DND-41 (cell line): Measurements from ENCODE around the gene IQCC.

Source experiments
- ATAC-seq: fragments of 200-7000 bp; cut with Tn5 transposase; 3 replicates; pipeline ENCODE4 v1.9.1; 2021; ENCODE audit warnings: low read depth; ENCODE audit not compliant: insufficient read depth
- DNase-seq: peaks from one replicate; pipeline ENCODE4 v3.0.0-alpha.2; 2020
- H2AFZ ChIP-seq: 2 replicates; pipeline ENCODE4 v1.6.0; 2012; ENCODE audit warnings: low read depth, low read length
- H3K27ac ChIP-seq: 2 replicates; pipeline ENCODE4 v1.5.1; 2012; ENCODE audit warnings: low read length, inconsistent platforms
- H3K27me3 ChIP-seq: fragments of 200-600 bp; sonication (generic); 2 replicates; pipeline ENCODE4 v1.6.0; 2012; ENCODE audit warnings: low read length, mild to moderate bottlenecking, inconsistent platforms; ENCODE audit not compliant: insufficient read depth, poor library complexity
- H3K36me3 ChIP-seq: 2 replicates; pipeline ENCODE4 v1.5.1; 2012; ENCODE audit warnings: low read length, inconsistent platforms; ENCODE audit not compliant: insufficient read depth
- H3K4me1 ChIP-seq: 2 replicates; pipeline ENCODE4 v1.5.1; 2012; ENCODE audit warnings: mild to moderate bottlenecking, low read length; ENCODE audit not compliant: insufficient read depth
- H3K4me2 ChIP-seq: 2 replicates; pipeline ENCODE4 v1.6.0; 2012; ENCODE audit warnings: mild to moderate bottlenecking, moderate library complexity, low read length, inconsistent platforms; ENCODE audit not compliant: insufficient read depth
- H3K4me3 ChIP-seq, 2 experiments: fragments of 200-600 bp in 1 of 2; shearing (Covaris generic) in 1 of 2; 2 replicates each; pipeline ENCODE4 v1.5.1; 2012 to 2016; ENCODE audit warnings: inconsistent platforms in 2 of 2, low read length in 2 of 2, mild to moderate bottlenecking in 2 of 2, low read depth in 1 of 2, moderate library complexity in 1 of 2
- H3K79me2 ChIP-seq: 2 replicates; pipeline ENCODE4 v1.6.0; 2012; ENCODE audit warnings: low read length, inconsistent platforms; ENCODE audit not compliant: insufficient read depth
- H3K9ac ChIP-seq: 2 replicates; pipeline ENCODE4 v1.6.0; 2012; ENCODE audit warnings: low read depth, mild to moderate bottlenecking, inconsistent platforms, low read length, moderate library complexity
- H3K9me3 ChIP-seq: 2 replicates; pipeline ENCODE4 v1.5.1; 2012; ENCODE audit warnings: low read length, moderate library complexity, mild to moderate bottlenecking, inconsistent platforms; ENCODE audit not compliant: insufficient read depth, severe bottlenecking
- H4K20me1 ChIP-seq: 2 replicates; pipeline ENCODE4 v1.6.0; 2012; ENCODE audit warnings: low read length; ENCODE audit not compliant: insufficient read depth
- CTCF ChIP-seq: IDR thresholded peaks from 2 replicates; pipeline ENCODE4 v1.5.1; 2012; ENCODE audit warnings: borderline replicate concordance, low read length, moderate library complexity, mild to moderate bottlenecking; ENCODE audit not compliant: poor library complexity, severe bottlenecking; ENCODE audit errors: extremely low read depth
- EZH2 ChIP-seq: IDR thresholded peaks from 3 replicates; pipeline ENCODE4 v1.6.1; 2012; ENCODE audit warnings: borderline replicate concordance, low read depth, mild to moderate bottlenecking, moderate library complexity, low read length, inconsistent platforms; ENCODE audit not compliant: severe bottlenecking

IQCC gene

GRCh38 chr1:32179193-32179442, 26.4 kb upstream of the IQCC start:
- Histone ChIP-seq H3K9ac (peak overlapping the region; percentile 95), H3K9me3 (no peaks in the 10 kb centered on the region), H3K79me2 (peaks cover 43% of the 10 kb centered on the region), H3K27me3 (no peaks in the 10 kb centered on the region), H3K4me2 (peak overlapping the region; percentile 98), H3K36me3 (peaks cover 45% of the 10 kb centered on the region), H3K4me1 (peaks cover 44% of the 10 kb centered on the region), H3K27ac (peak overlapping the region; percentile 94), H3K4me3 (peak overlapping the region; percentile 92 to 95; a peak in 3 of 4 replicates), H4K20me1 (peaks cover 23% of the 10 kb centered on the region), H2AFZ (peak overlapping the region; percentile 77)
- ATAC-seq (no peak), DNase-seq (no peak)
- no peak for TF ChIP-seq EZH2
- no peak for TF ChIP-seq CTCF

DNA sequence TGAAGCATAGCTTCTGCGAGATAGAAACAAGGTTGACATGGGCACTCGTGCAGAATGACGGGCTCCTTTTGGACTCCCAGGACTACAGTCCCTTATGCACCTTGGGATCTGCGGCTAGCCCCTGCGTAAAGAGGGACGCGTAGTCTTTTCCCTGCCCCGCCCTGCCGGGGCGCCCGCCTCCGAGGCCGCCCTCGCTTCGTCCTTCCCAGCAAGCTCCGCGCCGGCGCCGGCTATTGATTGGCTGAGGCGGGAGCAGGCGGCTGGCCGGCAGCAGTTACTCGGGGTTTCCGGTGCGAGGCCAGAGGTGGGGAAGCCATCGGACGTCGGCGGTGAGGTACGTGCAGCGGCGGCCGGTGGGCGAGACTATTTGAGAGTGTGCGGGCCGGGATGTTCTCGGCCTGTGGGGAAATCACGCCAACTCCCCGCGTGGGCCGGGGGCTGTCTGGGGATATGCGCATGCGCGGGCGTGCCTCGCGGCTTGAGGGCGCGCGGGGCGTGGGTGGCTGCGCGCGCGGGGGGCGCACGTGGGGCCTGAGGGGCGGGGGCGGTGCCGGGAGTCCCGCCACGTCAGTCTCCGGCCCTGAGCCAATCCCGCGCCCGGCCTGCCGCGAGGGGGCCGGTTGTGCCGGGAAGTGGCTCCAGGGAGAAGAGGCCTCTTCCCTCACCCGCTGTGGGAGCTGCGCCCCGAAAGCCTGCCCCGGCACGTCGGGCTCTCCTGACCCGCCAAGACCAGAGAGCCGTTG, 25.9 kb upstream of the IQCC start, which contains the start of gene TXLNA:
Gene TXLNA, plus strand, starts transcription at position 233 of the 743 bp plus-strand sequence. CDS start 671 bp downstream, outside the sequence.
- no peaks in the 10 kb centered on the region for H3K27me3 ChIP-seq
- ATAC-seq (peak; percentile 90), DNase-seq (peak; percentile 93)
- peak within 1 kb of the TSS; percentile 77 for H2AFZ ChIP-seq
- H3K9ac ChIP-seq, result peak within 1 kb of the TSS; percentile 95
- peaks cover 48% of the 10 kb centered on the region for H3K79me2 ChIP-seq
- H3K4me2 ChIP-seq, result peak within 1 kb of the TSS; percentile 98
- peaks cover 49% of the 10 kb centered on the region for H3K4me1 ChIP-seq
- H3K9me3 ChIP-seq, result no peaks in the 10 kb centered on the region
- peak within 1 kb of the TSS; percentile 92 to 95 for H3K4me3 ChIP-seq
- peaks cover 23% of the 10 kb centered on the region for H4K20me1 ChIP-seq
- peak within 1 kb of the TSS; percentile 94 for H3K27ac ChIP-seq
- peaks cover 45% of the 10 kb centered on the region for H3K36me3 ChIP-seq
- TF ChIP-seq EZH2, result no peak
- TF ChIP-seq CTCF, result no peak

DNA sequence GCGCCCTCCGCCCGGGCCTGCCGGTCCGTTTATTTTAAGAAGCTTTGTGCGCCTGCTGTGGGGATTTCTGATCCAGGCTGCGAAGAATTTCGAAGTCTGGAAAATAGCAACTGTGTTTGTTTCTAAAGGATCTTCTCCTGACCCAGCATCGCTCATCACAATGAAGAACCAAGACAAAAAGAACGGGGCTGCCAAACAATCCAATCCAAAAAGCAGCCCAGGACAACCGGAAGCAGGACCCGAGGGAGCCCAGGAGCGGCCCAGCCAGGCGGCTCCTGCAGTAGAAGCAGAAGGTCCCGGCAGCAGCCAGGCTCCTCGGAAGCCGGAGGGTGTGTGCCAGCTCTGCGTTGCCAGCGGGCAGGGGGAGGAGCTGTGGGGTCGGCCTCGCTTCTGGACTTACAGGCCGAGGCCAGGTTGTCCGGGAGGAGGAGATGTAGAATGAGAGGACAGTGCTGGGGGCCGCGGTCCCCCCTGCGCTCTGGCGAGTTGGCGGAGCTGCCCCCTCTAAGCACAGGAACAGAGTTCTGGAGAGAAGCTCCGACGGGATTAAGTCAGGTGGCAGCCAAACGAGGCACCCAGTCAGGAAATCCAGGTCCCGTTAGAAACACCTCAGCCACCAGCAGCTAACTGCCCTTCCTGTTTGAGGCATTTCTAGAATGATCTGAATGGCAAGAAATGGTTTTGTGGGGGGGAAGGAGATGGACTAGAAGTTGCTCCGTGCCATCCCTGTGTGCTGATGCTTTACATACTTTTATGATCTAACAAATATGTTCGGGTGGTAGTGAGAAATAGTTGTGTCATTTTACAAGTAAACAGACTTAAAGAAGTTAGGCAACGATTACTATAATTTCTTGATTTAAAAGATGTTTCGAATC, 25.0 kb upstream of the IQCC start:
- H3K9ac ChIP-seq, result peak overlapping the region; percentile 95
- DNase-seq (peak; percentile 52), ATAC-seq (peak; percentile 38; the same call in 2 of the 3 replicates)
- peaks cover 23% of the 10 kb centered on the region for H4K20me1 ChIP-seq
- peak overlapping the region; percentile 94 for H3K27ac ChIP-seq
- peaks cover 53% of the 10 kb centered on the region for H3K79me2 ChIP-seq
- peak overlapping the region; percentile 98 for H3K4me2 ChIP-seq
- no peaks in the 10 kb centered on the region for H3K9me3 ChIP-seq
- peak overlapping the region; percentile 92 to 95 for H3K4me3 ChIP-seq
- H3K27me3 ChIP-seq, result no peaks in the 10 kb centered on the region
- H2AFZ ChIP-seq, result peak overlapping the region; percentile 77
- no peak for TF ChIP-seq CTCF
- TF ChIP-seq EZH2, result no peak
- peaks cover 56% of the 10 kb centered on the region for H3K4me1 ChIP-seq
- peaks cover 45% of the 10 kb centered on the region for H3K36me3 ChIP-seq
